A204.1 (cell line): ENCODE measurements around the gene FAM200B.
"Not testable (repeated sequence)": the region's sequence is repeated elsewhere in the genome, so short reads cannot be mapped to it uniquely, and the experiment has no call there.

Source experiments
- FAIRE-seq: peaks from 2 replicates; lab custom pipeline; 2012; peaks lifted over from hg19 to GRCh38; lab: Jason Lieb, UNC

FAM200B gene

DNA sequence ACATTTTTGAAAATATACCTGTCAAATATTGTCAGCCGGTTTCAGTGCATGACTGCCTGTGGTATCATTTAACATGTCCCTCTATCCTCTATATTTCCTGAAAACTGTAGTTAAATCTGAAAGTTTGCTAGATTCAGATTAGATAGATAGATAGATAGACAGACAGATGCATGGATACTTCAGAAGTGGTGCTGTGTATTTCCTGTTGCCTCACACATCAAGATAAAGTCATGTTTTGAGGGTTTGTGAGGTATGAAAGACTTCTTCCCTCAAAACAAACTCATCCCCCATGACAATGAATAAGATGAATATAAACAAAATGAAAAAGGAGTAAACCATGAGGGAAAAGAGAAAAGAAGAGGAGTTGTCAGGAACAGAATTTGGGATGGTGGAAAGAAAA lies 15.2 kb downstream of the FAM200B start:
- no peak for FAIRE-seq

DNA sequence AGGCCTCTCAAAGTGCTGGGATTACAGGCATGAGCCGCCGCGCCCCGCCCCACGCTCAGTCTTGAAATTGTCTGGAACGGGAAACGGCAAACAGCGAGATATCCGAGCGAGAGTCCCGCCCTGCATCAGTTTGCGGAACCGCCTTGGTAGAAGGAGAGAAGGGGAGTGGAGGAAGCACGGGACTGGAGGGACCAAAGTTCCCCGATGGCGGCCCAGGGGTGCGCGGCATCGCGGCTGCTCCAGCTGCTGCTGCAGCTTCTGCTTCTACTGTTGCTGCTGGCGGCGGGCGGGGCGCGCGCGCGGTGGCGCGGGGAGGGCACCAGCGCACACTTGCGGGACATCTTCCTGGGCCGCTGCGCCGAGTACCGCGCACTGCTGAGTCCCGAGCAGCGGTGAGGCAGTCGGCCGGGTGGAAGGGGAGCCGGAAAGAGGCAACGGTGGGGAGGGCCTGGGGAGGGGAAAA lies 21.3 kb downstream of the FAM200B start, which contains the start of gene BST1:
Gene BST1, plus strand, starts transcription at position 125 of the 463 bp plus-strand sequence. Its CDS starts 80 bp downstream, at position 205.
- FAIRE-seq, result no peak

DNA sequence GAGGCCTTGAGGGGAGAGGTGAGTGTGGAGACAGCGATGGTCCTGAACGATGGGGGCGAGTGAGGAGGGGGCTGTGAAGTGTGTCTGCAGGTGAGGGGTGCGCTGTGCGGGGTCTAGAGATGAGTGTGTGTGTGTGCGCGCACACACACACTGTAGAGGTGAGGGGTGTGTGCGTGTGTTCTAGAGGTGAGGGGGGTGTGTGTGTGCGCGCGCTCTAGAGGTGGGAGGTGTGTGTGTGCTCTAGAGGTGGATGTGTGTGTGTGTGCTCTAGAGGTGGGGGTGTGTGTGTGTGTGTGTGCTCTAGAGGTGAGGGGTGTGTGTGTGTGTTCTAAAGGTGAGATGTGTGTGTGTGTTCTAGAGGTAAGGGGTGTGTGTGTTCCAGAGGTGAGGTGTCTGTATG lies 21.8 kb downstream of the FAM200B start:
- no peak for FAIRE-seq

DNA sequence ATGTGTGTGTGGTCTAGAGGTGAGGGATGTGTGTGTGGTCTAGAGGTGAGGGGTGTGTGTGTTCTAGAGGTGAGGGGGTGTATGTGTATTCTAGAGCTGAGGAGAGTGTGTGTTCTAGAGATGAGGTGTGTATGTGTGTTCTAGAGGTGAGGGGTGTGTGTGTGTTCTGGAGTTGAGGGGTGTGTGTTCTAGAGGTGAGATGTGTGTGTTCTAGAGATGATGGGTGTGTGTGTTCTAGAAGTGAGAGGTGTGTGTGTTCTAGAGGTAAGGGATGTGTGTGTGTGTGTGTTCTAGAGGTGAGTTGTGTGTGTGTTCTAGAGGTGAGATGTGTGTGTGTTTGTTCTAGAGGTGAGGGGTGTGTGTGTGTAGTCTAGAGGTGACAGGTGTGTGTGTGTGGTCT lies 22.5 kb downstream of the FAM200B start:
- no peak for FAIRE-seq

DNA sequence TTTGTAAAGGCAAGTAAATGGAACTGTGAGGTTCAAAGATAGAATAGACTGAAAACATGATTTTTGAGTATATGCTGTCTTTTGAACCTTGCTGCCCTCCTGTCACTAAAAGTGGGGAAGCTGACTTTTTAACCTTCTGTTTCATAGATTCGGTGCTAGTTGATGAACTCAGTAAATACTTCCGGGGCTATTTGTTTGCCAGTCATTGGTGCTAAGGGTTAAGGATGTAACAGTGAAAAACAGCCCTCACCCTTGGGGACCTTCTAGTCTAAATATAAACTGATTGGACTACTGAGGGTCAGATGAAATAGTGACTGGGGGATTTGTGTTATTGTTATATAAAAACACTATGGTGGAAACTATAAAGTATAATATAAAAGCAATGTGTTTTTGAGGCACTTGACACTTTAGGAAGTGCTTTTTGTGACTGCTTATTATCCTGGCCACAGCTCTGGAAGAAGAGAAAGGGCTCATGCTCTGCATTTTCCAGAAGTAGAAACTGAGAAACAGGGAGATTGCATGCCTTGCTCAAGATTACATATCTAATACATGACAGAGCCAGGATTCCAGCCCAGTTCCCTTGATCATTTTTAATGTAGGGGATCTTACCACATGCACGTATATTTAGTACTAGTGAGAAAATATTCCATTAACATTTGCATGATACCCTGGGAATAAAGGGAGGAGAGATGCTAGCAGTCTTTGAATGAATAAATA lies 25.2 kb downstream of the FAM200B start:
- FAIRE-seq, result no peak

DNA sequence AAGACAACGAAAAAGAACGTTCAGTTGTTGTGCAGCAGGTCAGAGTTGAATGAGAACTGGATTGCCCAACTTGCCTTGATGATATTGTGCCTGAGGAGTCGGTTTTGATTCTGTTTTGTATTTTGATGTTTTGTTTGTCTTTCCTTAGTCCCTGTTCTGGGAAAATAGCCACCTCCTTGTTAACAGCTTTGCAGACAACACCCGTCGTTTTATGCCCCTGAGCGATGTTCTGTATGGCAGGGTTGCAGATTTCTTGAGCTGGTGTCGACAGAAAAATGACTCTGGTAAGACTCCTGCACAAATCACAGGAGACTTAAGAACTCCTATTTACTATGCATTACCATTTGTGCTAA lies 25.7 kb downstream of the FAM200B start:
- no peak for FAIRE-seq

DNA sequence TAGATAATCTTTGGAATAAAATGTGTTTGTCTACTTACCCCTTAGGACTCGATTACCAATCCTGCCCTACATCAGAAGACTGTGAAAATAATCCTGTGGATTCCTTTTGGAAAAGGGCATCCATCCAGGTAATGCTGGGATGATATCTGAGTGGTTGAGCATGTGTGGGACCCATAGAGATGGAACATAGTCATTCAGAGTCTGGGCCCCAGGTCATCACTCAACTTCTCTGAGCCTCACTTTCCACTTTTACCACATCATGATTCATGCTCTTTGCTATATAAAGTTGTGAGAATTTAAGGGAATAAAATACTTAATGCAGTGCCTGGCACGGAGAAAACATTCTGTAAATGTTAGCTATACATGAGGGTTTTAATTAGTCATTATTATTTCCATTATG lies 30.1 kb downstream of the FAM200B start:
- FAIRE-seq, result no peak

DNA sequence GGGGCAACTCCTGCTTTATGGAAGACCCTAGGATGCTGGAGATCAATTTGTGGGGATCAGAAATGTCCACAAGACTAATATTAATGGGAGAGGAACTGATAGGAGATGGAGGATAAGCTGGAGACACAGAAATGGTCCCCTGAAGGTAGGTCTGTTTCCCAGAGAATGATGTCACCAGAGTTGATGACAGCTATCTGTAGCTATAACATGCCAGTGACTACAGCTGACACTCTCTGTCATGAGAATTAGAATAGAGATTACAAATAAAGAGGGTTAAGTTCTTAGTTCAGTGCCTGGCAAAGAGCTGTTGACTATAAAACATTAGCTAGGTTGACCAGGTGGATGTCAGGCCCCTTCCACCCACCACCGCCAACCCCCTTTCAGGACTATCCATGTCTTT lies 30.6 kb downstream of the FAM200B start:
- FAIRE-seq, result no peak

DNA sequence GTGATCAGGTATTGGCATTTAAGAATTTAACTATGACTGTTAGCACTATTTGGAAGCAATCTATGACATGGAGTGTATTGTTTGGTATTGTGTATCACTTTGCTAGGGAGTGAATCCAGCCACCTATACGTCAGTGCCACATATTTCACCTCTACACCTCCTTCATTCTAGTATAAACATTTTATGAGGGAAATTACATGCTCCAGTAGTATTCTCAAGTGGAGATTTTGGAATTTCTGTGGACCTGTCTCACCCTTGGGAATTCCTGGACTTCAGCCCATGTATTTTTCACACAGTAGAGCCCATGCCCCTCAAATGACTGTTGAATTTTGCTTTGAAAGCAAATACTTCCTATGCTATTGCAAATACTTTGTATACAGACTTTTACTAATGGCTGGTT lies 32.5 kb downstream of the FAM200B start:
- no peak for FAIRE-seq

DNA sequence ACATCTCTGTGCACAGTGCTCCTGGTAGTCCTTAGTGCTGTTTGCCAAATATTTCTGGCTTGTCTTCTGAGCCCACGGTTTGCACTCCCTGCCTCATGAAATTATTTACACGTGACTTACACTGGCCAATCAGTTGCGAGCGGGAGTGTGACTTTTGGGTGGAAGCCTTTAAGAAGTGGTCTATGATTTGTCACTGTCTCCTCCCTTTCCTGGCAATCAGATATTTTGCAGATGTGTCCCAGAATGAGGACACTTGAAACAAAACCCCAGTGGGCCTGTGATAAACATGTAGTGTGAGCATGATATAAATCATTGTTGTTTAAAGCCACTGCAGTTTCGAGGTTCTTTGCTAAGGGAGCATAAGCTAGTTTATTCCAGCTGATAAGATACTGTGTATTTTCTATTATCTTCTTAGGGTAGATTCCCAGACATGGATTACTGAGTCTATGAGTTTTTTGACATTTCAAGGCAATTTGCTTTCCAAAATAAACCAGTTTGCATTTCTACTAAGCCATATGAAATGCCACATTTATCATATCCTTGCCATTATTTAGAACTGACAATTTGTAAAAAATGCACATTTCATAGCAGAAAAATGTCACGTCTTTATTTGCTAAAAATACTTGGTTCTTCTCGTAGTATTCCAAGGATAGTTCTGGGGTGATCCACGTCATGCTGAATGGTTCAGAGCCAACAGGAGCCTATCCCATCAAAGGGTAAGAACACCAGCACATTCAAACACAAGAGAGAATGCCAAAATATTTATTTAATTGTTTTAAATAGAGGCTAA lies 33.2 kb downstream of the FAM200B start:
- no peak for FAIRE-seq

DNA sequence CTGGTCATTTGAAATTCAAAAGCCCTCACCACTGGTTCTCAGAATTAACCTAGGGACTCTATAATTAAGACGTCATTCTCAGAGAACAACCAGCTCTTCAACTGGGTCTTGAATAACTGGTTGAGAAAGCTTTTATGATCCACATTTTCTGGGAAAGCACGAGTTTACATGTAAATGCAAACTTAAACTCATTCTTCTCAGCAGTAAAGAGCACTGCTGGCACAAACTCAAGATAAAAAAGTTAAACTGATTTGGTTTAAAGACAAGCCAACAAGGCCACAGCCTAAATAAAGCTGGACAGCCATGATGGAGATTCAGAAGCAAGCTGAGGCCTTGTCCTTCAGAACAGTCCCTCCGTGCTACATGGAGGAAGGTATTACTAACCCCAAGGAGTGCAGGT lies 34.5 kb downstream of the FAM200B start:
- no peak for FAIRE-seq

DNA sequence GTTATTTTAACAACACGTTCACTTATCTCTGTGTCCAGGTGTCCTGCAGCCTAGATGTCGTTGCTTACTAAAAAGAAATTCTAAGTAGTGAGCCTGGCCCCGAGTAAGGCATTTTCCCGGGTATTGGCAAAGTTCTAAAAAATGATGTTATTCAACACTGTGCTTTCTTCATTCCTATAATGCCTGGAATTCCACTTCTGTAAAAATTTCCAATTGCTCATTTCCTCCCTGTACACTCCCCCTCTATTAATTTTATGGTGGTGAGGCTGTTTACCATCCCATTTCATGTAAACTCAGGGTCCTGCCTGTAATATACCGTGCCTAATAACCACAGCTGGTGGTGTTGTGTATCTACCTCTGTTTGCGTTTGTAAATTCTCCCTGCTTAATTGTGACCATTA lies 35.5 kb downstream of the FAM200B start:
- FAIRE-seq, result no peak

DNA sequence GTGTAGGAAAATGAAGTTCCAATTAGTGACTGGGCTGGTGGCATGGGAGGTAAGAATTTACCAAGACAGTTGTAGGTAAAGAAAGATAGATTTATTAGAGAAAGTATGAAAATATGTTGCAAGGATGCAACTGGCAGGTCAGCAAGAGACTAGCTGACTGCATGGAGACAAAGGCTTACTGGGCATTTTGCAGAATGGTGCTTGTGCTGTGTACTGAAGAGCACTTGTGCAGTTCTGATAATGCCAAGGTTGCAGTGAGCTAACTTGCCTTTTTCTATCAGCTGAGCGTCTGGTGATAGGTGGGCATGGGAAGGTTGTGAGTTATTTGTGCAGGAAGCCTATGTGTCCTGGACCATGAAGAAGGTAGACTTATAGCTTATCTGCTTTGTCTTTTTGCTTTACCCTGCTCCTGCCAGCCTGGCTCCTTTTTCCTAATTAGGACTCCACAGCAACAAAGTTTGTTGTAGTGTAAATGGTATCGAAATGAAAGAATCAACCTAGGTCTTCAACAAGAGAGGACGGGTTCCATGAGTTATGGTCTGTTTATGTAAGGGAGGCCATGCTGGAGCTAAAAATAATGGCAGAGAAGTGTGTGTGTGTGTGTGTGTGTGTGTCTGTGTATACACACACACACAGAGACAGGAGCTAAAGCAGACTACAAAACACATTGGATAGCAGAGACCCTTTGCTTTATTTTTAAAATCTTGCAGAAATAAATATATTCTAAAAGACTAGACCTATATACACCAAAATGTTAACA lies 36.2 kb downstream of the FAM200B start:
- no peak for FAIRE-seq

DNA sequence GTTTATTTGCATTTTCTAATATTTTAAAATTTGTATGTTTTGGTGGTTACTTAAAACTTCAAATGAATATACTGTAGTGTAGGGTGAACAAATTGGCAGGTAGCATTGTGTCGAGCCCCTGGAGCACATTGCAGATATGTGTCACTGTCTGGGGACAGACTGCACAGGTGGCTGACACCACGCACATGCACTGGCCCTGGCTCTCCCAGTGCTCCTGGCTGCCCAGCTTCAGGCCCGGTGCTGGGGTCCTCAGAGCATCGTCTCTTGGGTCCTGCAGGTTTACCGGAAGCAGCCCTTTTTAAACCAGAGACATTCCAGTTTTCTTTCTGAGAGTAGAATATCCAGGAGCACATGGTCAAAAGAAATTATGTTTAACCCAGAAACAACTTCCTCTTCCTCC lies 36.8 kb downstream of the FAM200B start:
- FAIRE-seq, result no peak

DNA sequence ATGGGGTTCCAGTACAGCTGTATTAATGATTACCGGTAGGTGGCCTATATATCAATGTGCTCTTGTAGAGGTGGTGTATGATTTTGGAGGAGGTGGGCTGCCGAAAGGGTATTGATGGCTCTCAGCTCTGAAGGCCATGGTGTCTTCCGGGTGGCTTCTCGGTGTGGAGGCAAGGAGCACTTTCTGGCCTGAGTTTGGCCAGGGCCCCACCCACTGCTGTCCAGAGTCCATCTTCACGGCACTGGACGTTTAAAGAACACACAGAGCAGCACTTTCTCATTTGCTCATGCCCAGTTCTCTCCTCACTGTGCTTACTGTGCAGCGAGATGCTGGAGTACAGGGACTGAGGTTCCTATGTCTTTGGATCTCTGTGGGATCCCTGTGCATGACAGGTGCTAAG lies 37.3 kb downstream of the FAM200B start:
- no peak for FAIRE-seq

DNA sequence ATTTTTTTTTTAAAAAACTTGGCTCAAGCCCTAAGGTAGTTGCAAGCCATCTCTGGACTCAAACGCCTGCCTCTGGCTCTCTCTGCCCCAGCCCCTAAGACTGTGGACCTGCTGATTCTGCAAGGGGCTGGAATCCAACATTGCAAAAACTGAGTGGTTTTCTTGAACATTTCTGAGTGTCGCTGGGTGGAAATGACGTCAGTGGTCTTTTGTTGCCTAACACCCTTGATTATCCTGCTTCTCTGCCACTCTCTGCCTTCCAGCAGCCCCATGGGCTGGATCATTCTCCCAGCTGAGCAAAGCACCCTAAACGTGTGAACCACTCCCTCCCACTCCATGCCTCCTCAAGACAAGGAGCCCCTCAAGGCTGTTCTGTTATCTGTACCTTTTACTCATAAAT lies 37.9 kb downstream of the FAM200B start:
- FAIRE-seq, result no peak

DNA sequence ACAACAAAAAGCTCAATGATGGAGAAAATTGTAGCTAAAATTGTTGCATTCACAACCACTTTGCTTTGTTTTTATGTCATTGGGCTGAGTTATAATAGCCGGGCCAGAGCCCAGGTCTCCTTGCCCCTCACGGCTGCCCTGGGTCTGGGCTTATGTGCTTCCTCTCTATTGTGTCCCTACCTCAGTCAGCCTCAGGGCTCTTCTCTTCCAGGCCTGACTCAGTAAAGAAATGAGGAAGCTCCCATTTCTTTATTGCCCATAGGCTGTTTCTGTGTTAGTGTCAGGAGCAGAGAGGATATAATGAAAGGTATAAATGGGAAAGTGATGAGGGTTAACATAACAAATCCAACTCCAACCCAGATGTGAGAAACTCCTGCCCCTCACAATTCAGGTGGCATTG lies 39.2 kb downstream of the FAM200B start:
- FAIRE-seq, result no peak

DNA sequence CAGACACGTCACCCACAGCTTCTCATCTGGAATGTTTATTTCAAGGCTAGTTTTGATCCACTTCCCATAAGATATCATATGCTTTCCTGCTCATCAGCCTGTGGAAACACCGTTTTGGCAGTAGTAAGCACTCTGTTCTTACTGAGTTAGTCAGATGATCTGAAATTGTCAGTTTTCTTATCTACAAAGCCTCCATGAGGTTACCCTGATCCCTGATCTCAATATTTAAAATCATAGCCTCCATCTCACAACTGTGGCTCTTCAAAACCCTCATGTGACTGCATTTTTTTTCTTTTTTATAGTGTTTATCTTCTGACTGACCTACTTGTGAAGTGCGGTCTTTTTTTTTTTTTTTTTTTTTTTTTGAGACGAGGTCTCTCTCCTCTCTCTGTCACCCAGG lies 44.0 kb downstream of the FAM200B start:
- no peak for FAIRE-seq

DNA sequence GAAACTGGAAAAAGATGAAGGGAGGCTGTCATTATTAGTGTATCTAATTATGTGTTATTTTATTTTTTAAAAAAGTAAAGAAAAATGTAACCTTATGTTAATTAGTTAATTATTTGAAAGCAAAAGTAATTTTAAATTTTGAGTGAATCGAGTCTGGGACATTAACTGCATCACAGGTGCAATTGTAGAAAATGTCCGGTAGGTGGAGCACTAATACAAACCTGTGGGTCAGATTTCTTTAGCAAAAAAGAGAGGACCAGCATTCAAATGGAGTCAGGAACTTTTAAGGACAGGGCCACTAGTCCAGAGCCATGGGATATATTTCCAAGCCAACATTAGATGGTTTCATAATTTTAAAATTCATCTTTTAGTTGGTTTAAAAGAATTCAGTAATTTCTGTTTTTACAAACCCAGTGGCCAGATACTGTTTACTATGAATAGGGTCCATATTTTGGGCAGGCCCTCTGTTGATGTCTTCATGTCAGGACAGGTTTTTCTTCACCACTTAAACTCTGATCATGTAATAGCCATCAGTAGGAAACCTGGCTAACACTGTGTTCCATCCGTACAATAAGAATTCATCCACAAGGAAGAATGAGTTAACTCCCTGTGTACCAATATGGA lies 48.4 kb downstream of the FAM200B start:
- FAIRE-seq, result peak; percentile 97

DNA sequence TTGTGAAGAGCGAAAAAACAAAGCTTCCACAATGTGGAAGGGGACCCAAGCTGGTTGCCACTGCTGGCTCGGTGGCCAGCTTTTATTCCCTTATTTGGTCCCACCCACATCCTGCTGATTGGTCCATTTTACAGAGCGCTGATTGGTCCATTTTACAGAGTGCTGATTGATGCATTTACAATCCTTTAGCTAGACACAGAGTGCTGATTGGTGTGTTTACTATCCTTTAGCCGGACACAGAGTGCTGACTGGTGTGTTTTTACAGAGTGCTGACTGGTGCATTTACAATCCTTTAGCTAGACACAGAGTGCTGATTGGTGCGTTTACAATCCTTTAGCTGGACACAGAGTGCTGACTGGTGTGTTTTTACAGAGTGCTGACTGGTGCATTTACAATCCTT lies 51.4 kb downstream of the FAM200B start:
- not testable (repeated sequence) for FAIRE-seq

DNA sequence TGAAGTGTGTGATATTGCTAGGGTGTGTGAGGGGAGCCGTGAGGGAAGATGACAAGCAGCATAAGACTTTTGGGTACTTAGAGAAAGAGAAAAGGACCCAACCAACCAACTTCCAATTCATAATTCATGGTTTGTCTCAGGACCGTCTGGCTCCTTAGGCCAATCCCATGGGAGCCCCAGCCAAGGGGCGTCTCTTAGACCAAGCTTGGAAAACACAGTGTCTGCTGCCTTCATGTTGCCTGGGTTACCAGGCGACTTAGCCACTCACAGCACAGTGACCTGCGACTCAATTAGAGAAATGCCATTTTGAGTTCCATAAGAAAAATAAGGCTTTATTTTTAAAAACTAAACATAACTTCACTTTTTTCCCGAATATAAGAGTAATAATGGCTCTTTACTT lies 53.9 kb downstream of the FAM200B start:
- no peak for FAIRE-seq

DNA sequence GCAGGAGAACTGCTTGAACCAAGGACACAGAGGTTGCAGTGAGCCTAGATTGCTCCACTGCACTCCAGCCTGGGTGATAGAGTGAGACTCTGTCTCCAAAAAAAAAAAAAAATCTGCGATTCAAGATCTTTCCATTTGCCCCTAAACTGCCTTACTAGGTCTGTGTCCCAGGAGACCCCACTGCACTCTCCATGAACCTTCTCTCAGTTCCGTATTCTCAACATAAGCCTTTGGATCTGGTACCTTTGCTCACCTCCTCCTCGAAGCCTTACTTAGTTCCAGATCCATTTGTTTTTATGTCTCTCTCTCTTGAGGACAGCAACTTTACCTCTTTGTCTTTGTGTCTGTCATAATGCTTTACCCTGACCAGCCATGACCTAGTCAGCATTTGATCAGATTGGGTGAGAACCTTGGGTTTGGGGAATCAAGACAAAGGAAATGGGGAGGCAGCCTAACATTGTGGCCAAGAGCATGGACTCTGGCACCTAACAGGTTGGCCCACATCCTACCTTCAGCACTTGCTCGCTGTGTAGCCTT lies 55.0 kb downstream of the FAM200B start:
- FAIRE-seq, result no peak
